Loucy (cell line): ENCODE measurements around the gene DHRS3.

Experiments used
- CTCF ChIP-seq: fragments of 200-600 bp; sonication (generic); conservative IDR thresholded peaks from 2 replicates; pipeline ENCODE4 v1.5.1; 2014; ENCODE audit warnings: mild to moderate bottlenecking, antibody characterized with exemption, low read length
- EZH2phosphoT487 ChIP-seq: fragments of 200-600 bp; IDR thresholded peaks from 2 replicates; pipeline ENCODE4 v1.6.1; 2018; ENCODE audit warnings: antibody characterized with exemption, mild to moderate bottlenecking, moderate library complexity, borderline replicate concordance

GRCh38 chr1:12573015-12573825, 44.8 kb downstream of the DHRS3 start:
- TF ChIP-seq CTCF (no peak), EZH2phosphoT487 (no peak)
